Measurements from ENCODE around the gene AVPI1. TPM values are rescaled to one million over a fixed set of nuclear protein-coding genes. Genes with fewer than 3 reads are reported as not detected.

Gene AVPI1
- total and polyA plus RNA-seq, 12 donors, result 13.1 to 158 (median 25.0) TPM

GRCh38 chr10:97669571-97669970, 17.5 kb downstream of the AVPI1 start:
- intact Hi-C loops (cut with DNase I), result no loop called here

GRCh38 chr10:97667463-97667862, 19.6 kb downstream of the AVPI1 start:
- TF ChIP-seq POLR2A (IDR thresholded peaks at IDR 0.05) (no peak), CTCF (IDR thresholded peaks at IDR 0.05) (no peak)
- WGBS, 4 donors, result 85 to 89% (median 88%) methylated on average over 6 of the region's 6 CpGs
- intact Hi-C loops (cut with DNase I), result no loop called here
- H3K36me3 ChIP-seq (replicated peaks in 1 of 2), result peaks cover 0 to 78% of the 10 kb centered on the region in 2 donors
- H3K27me3 ChIP-seq, result no peaks in the 10 kb centered on the region
- H3K27ac ChIP-seq, result no peak overlapping the region
- no peaks in the 10 kb centered on the region for H3K9me3 ChIP-seq (replicated peaks in 1 of 3)
- no peak overlapping the region for H3K4me3 ChIP-seq
- no peak for DNase-seq
- peaks cover 0 to 16% of the 10 kb centered on the region in 2 donors for H3K4me1 ChIP-seq (replicated peaks in 1 of 2)

More at GRCh38 chr10:97669571-97669970, 17.5 kb downstream of the AVPI1 start:
- no peak for DNase-seq
- Histone ChIP-seq H3K4me1 (replicated peaks in 1 of 2) (peaks cover 0 to 9% of the 10 kb centered on the region in 2 donors), H3K36me3 (replicated peaks in 1 of 2) (peaks cover 0 to 80% of the 10 kb centered on the region in 2 donors), H3K9me3 (replicated peaks in 1 of 3) (no peaks in the 10 kb centered on the region), H3K27me3 (no peaks in the 10 kb centered on the region), H3K4me3 (no peak overlapping the region), H3K27ac (no peak overlapping the region)
- 73 to 95% (median 79%) methylated on average over 1 of the region's 1 CpG for WGBS, 4 donors
- TF ChIP-seq POLR2A (IDR thresholded peaks at IDR 0.05) (no peak), CTCF (IDR thresholded peaks at IDR 0.05) (no peak)

GRCh38 chr10:97666992-97667391, 20.0 kb downstream of the AVPI1 start:
- TF ChIP-seq CTCF (IDR thresholded peaks at IDR 0.05), result no peak
- no peak for TF ChIP-seq POLR2A (IDR thresholded peaks at IDR 0.05)
- peaks cover 0 to 77% of the 10 kb centered on the region in 2 donors for H3K36me3 ChIP-seq (replicated peaks in 1 of 2)

GRCh38 chr10:97664282-97664850, 22.7 kb downstream of the AVPI1 start:
- intact Hi-C loops (cut with DNase I), result no loop called here
- Histone ChIP-seq H3K27ac (peak overlapping the region in 3 of 5 donors; percentile 18 to 73 (median 45)), H3K27me3 (no peaks in the 10 kb centered on the region), H3K36me3 (replicated peaks in 1 of 2) (peaks cover 0 to 63% of the 10 kb centered on the region in 2 donors), H3K4me3 (no peak overlapping the region), H3K9me3 (replicated peaks in 1 of 3) (no peaks in the 10 kb centered on the region), H3K4me1 (replicated peaks in 1 of 2) (peaks cover 0 to 16% of the 10 kb centered on the region in 2 donors)
- 36 to 64% (median 40%) methylated on average over 1 of the region's 1 CpG for WGBS, 4 donors
- no peak for TF ChIP-seq CTCF (IDR thresholded peaks at IDR 0.05)
- no peak for TF ChIP-seq POLR2A (IDR thresholded peaks at IDR 0.05)
- DNase-seq, result peak in 3 of 7 donors; percentile 59 to 65 (median 64)

More at GRCh38 chr10:97666992-97667391, 20.0 kb downstream of the AVPI1 start:
- Histone ChIP-seq H3K27me3 (no peaks in the 10 kb centered on the region), H3K4me3 (no peak overlapping the region), H3K4me1 (replicated peaks in 1 of 2) (peaks cover 0 to 16% of the 10 kb centered on the region in 2 donors), H3K9me3 (replicated peaks in 1 of 3) (no peaks in the 10 kb centered on the region), H3K27ac (no peak overlapping the region)
- intact Hi-C loops (cut with DNase I), result no loop called here
- WGBS, 4 donors, result 92 to 96% (median 93%) methylated on average over 7 of the region's 7 CpGs
- DNase-seq, result no peak
